Left kidney (tissue), 2 donors: ENCODE data around the gene IMPG2. TPM values are rescaled to one million over a fixed set of nuclear protein-coding genes. Genes with fewer than 3 reads are reported as not detected.
A peak's percentile ranks its signal among the peaks of the same experiment; 100 is the strongest.

ENCODE experiments used
- DNase-seq: peaks from one replicate; pipeline ENCODE4 v3.0.0-alpha.2; 2013
- polyA plus RNA-seq: library from polyadenylated mRNA; unstranded; fragments of 120-200 nt; gene quantifications from one replicate; pipeline ENCODE4 v1.2.1, GENCODE V29; 2013; ENCODE audit not compliant: insufficient read length

IMPG2 gene
- polyA plus RNA-seq, 1 donor = 0.76 TPM

- DNase-seq = no peak
Observed at GRCh38 chr3:101273608-101274007, 46.8 kb downstream of the IMPG2 start.

DNA sequence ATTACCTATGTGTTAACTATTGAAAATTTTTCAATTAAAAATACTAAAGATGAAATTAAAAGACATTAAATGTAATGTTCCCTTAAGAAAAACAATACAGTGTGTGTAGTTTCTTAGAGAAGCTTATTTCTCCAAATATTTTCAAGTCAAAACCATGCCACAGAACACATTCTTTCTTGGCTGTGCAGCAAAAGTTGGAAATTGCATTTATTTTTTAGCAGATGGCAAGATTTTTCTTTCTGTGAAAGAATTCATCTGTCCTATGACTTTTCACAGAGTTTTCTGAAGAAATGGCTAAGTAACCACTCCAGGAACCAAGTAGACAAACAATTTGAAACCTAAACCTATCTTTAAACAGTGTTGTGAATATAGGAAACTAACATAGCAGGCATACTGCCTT, 47.2 kb downstream of the IMPG2 start:
- DNase-seq = no peak

- DNase-seq = no peak
Observed at GRCh38 chr3:101271728-101272127, 48.6 kb downstream of the IMPG2 start.

DNA sequence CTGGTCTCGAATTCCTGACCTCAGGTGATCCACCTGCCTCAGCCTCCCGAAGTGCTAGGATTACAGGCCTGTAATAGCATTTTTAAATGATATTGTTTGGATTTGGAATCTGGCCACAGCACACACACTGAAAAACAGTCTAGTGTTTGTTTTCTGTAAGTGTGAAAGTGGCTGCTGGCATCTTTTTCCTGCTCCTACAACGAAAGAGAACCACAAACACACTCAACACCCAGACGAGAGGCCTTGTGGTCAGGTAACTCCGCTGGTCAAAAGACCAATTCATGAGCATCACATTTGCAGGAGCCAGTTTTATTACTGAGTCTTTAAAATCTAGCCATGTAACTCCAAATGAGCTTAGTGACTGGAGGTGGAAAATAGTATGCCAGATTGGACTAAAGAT, 50.2 kb downstream of the IMPG2 start:
- no peak for DNase-seq

- no peak for DNase-seq
Observed at GRCh38 chr3:101268971-101269671, 51.3 kb downstream of the IMPG2 start.

DNA sequence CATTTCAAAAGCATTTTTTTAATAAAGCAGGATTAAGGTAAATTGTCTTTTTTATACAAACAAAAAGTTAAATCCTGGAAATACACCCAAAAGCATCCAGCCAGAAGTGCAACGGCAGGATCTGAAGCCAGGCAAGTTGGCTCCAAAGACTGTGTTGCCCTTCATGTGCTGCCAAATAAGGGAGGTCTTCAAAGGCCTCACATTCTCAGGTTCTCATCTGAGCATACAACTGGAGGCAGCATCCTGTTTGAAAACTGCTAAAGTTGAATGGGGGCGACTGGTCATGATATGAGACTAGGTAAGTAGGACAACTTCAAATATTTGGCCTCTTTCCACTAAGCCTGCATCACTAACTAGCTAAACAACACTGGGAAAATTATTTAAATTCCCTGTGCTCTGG, 52.2 kb downstream of the IMPG2 start:
- DNase-seq = no peak

GRCh38 chr3:101266566-101266965, 53.8 kb downstream of the IMPG2 start:
- no peak for DNase-seq

DNA sequence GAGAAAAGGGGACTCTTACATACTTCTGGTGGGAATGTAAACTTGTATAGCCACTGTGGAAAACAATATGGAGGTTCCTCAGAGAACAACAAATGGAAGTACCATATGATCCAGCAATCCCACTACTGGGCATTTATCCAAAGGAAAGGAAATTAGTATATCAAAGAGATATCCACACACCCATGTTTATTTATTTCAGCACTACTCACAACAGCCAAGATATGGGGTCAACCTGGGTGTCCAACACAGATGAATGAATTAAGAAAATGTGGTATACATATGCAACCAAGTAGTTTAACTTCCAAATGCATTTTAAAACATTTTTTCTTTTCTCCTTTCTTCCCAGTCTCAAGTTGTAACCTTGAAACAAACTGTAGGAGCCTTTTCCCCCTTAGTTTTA, 54.3 kb downstream of the IMPG2 start:
- no peak for DNase-seq

DNA sequence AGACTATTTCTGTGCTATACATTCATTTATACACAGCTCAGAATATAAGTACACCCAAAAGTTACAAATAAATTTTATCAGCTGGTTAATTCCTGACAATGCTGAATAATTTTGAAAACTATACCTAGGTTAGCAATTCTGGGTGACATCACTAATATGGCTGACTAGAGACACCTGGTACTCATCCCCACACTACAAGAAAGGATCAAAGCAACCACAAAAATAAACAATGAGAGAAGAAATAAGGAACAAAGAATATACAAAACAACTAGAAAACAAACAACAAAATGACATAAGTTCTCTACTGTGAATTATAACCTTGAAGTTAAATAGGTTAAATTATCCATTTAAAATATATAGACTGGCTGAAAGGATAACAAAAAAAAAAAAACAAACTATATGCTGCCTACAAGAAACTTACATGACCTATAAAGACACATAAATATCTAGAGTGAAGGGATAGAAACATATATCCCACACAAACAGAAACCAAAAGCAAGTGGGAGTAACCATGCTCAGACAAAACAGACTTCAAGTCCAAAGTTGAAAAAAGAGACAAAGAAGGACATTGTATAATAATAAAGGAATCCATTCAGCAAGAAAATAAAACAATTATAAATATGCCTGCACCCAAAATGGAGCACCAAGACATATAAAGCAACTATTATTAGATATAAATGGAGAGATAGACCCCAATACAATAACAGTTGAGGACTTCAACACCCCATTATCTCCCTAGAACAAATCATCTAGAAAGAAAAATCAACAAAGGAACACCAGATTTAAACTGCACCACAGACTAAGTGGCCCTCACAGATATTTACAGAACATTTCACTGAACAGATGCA, 57.8 kb downstream of the IMPG2 start:
- no peak for DNase-seq

- DNase-seq = no peak
Observed at GRCh38 chr3:101261506-101261905, 58.9 kb downstream of the IMPG2 start.

GRCh38 chr3:101259485-101260341, 60.7 kb downstream of the IMPG2 start:
- no peak for DNase-seq

GRCh38 chr3:101256511-101256910, 63.9 kb downstream of the IMPG2 start:
- peak; percentile 51 for DNase-seq

DNA sequence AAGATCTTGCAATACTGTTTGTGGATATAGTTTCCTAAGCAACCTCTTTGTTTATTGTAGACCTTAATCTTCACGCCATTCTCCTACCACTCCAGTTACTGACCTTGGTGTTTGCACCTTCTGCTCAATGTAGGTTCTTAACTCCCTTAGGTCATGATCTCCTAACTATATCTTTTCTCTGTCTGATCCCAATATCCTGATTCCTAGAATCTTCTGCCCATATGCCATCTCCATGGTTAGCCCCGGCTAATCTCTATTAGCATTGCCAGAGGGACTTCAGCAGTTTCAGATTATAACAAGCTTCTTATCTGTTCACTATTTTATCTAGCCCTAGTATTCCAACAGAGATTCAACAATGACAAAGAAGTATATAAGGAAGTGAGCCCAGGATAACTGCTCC, 64.9 kb downstream of the IMPG2 start:
- DNase-seq = no peak

GRCh38 chr3:101253396-101253795, 67.0 kb downstream of the IMPG2 start:
- DNase-seq = no peak

DNA sequence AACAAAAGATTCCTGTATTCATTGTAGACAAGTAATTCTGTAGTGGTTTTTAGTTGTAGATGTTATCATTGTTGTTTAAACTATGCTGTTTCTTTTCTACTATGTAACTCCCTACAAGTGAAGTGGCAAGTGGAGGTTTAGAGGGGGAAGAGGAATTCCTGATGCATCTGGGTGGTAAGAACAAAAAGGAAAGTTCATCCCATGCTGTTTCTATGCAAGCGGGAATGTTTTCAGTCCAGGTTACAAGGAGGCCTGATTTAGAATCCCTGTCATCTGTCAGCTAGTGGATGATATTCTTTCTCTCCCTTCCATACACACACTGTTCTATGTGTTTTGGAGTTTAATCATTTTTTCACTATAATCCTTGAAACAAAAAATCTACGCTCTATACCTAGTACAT, 67.4 kb downstream of the IMPG2 start:
- DNase-seq = no peak

DNA sequence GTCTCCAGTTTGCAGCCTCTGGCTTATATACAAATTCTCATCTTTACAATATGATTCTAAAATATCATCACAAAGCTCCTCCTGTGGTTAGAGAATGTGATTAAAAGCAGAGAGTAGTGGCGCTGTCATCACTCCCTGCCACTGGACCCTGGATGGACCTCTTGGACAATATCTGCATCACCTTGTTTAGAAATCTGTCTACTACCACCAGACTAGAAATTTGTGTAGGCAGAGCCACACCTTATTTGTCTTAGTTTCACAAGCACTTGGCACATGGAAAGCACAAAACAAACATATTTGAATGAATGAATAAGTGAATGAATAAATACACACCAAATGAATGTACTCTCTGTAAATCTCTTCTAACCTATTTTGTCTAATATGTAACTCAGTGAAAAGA, 68.1 kb downstream of the IMPG2 start:
- DNase-seq = no peak

DNA sequence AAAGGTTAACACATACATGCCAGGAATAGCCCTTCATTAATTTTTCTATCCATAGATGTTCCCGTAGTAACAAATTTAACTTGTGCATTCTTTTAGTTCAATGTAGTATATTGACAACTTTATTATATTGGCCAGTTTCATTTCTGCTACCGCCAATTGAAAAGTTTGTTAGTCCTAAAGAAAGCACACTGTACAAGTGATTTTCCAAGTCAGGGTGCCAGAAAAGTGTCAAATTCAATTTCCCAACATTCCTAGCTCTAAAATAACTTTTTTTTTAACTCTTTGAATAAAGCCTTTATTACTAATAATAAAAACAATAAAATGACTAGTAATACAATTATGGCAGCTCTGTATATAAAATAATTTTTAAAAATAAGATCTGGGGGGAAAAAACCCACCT, 68.9 kb downstream of the IMPG2 start:
- no peak for DNase-seq

DNA sequence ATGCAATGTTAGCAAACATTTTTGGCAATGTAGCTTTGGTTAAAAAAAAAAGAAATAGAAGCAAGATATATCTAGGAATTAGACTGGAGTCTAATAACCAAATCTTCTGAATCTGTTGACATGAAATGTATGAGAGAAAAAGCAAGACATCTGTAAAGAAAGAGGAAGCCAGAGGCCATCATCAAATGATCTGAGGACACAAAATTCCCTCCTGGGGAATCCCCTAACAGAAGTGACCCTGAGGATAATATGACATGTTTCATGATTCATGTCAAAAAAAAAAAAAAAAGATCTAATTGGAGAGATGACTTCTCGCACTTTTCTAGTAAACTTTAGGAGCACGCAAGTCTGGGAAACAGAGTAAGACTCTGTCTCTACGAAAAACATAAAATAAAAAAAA, 70.9 kb downstream of the IMPG2 start:
- no peak for DNase-seq

DNA sequence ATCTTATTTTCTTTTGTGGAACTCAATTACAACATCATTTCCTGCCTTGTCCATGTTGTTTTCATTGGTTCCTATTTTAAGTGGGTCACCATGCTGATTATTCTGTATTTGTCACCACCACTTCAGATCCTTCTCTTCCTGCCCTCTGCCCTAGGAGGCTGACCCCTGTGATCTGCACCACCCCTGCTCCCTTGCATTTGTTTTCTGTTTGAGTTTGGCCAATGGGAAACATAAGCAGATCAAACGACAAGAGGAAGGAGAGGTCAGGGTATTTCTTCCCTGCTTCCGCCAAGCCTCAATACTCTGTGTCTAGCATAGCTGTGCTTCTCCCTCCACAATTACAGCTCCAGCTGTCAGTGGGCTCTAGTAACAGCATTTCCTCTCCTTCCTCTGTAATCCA, 71.6 kb downstream of the IMPG2 start:
- no peak for DNase-seq

- DNase-seq = no peak
Observed at GRCh38 chr3:101244212-101244575, 76.2 kb downstream of the IMPG2 start.

- DNase-seq = no peak
Observed at GRCh38 chr3:101243285-101244211, 76.8 kb downstream of the IMPG2 start.
